ENCODE results near the gene CHST15. TPM values are rescaled to one million over a fixed set of nuclear protein-coding genes. Genes with fewer than 3 reads are reported as not detected.

The CHST15 gene
- total RNA-seq, 2 donors from 2014 or later: 0.95 TPM; not detected in 1

GRCh38 chr10:123965973-123966895 is 127.2 kb downstream of the CHST15 start:
- no peak overlapping the region for H3K27ac Mint-ChIP-seq
- H3K4me3 Mint-ChIP-seq: no peak overlapping the region
- H3K27me3 Mint-ChIP-seq: peaks cover 37 to 39% of the 10 kb centered on the region in 2 donors
- ATAC-seq (no peak), DNase-seq (ENCODE audit: low spot score) (no peak)
- peaks cover 4 to 8% of the 10 kb centered on the region in 2 donors for H3K4me1 Mint-ChIP-seq (ENCODE audit: low read depth in 2 of 2)
- no peaks in the 10 kb centered on the region for H3K36me3 Mint-ChIP-seq
- H3K9me3 Mint-ChIP-seq: no peaks in the 10 kb centered on the region

- H3K9me3 Mint-ChIP-seq: no peaks in the 10 kb centered on the region
- no peak overlapping the region for H3K27ac Mint-ChIP-seq
- H3K27me3 Mint-ChIP-seq: peaks cover 24 to 31% of the 10 kb centered on the region in 2 donors
- ATAC-seq: no peak
- no peak overlapping the region for H3K4me3 Mint-ChIP-seq
- H3K36me3 Mint-ChIP-seq: no peaks in the 10 kb centered on the region
- DNase-seq (ENCODE audit: low spot score): no peak
- peaks cover 0 to 4% of the 10 kb centered on the region in 2 donors for H3K4me1 Mint-ChIP-seq (ENCODE audit: low read depth in 2 of 2)
Observed at GRCh38 chr10:123964953-123965352, 128.4 kb downstream of the CHST15 start.

GRCh38 chr10:123962756-123963530 is 130.5 kb downstream of the CHST15 start:
- no peak overlapping the region for H3K27ac Mint-ChIP-seq
- DNase-seq (ENCODE audit: low spot score) (peak; percentile 31), ATAC-seq (no peak)
- peaks cover 0 to 4% of the 10 kb centered on the region in 2 donors for H3K4me1 Mint-ChIP-seq (ENCODE audit: low read depth in 2 of 2)
- H3K4me3 Mint-ChIP-seq: no peak overlapping the region
- no peaks in the 10 kb centered on the region for H3K36me3 Mint-ChIP-seq
- no peaks in the 10 kb centered on the region for H3K9me3 Mint-ChIP-seq
- H3K27me3 Mint-ChIP-seq: peaks cover 8 to 24% of the 10 kb centered on the region in 2 donors

GRCh38 chr10:123958241-123958640 is 135.2 kb downstream of the CHST15 start:
- DNase-seq (ENCODE audit: low spot score): no peak
- no peaks in the 10 kb centered on the region for H3K9me3 Mint-ChIP-seq
- H3K36me3 Mint-ChIP-seq: no peaks in the 10 kb centered on the region
- no peak for ATAC-seq
- H3K4me1 Mint-ChIP-seq (ENCODE audit: low read depth in 2 of 2): no peaks in the 10 kb centered on the region
- no peak overlapping the region for H3K27ac Mint-ChIP-seq
- H3K4me3 Mint-ChIP-seq: no peak overlapping the region
- peaks cover 10 to 19% of the 10 kb centered on the region in 2 donors for H3K27me3 Mint-ChIP-seq

Other genes starting within 250 kb of the CHST15 start
- gene CPXM2, start 201.8 kb downstream of the CHST15 start, total RNA-seq: not detected

Data from natural killer cell treated with Interleukin-12 subunit alpha and Interleukin-12 subunit beta and Interleukin-15 and Interleukin-18, amount 100 ng/mL, for 72 hours (primary cell).